ENCODE results near the gene MAML3.

DNA sequence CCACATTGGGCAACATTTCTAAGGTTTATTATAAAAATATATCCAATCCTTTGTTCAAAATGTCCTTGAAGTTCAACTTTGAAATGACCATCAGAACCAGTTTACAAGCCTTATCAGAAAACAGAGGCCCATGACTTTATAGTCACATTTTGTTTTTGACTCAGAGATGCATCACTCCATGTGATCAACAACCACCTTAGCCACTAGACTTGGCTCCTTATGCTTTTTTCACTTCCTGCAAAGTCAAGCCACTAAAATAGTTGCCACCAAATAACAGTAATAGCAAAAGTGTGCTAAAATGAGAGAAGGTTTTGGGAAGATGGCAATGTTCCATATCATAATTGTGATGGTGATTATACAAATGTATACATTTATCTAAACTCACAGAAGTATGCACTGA lies 181.7 kb downstream of the MAML3 start:
- TF ChIP-seq, protein P1, sequence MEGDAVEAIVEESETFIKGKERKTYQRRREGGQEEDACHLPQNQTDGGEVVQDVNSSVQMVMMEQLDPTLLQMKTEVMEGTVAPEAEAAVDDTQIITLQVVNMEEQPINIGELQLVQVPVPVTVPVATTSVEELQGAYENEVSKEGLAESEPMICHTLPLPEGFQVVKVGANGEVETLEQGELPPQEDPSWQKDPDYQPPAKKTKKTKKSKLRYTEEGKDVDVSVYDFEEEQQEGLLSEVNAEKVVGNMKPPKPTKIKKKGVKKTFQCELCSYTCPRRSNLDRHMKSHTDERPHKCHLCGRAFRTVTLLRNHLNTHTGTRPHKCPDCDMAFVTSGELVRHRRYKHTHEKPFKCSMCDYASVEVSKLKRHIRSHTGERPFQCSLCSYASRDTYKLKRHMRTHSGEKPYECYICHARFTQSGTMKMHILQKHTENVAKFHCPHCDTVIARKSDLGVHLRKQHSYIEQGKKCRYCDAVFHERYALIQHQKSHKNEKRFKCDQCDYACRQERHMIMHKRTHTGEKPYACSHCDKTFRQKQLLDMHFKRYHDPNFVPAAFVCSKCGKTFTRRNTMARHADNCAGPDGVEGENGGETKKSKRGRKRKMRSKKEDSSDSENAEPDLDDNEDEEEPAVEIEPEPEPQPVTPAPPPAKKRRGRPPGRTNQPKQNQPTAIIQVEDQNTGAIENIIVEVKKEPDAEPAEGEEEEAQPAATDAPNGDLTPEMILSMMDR (IDR thresholded peaks at IDR 0.05), result no peak
- no peak for TF ChIP-seq POLR2A (IDR thresholded peaks at IDR 0.05)

Data from lower leg skin (tissue), 3 donors.